Endodermal cell (in vitro differentiated cells): ENCODE measurements around the gene AKR1C4. TPM values are rescaled to one million over a fixed set of nuclear protein-coding genes. Genes with fewer than 3 reads are reported as not detected.

Experiments
- DNase-seq: peaks from one replicate; pipeline ENCODE4 v3.0.0-alpha.2; 2017
- H3K27ac ChIP-seq: 2 replicates; pipeline ENCODE4 v1.5.1; 2013; ENCODE audit warnings: mild to moderate bottlenecking, low read depth, low read length, moderate library complexity
- H3K27me3 ChIP-seq: 2 replicates; pipeline ENCODE4 v1.6.1; 2013; ENCODE audit warnings: mild to moderate bottlenecking, low read length, moderate library complexity; ENCODE audit not compliant: insufficient read depth, control insufficient read depth, poor library complexity, severe bottlenecking
- H3K36me3 ChIP-seq: 2 replicates; pipeline ENCODE4 v1.7.0; 2013; ENCODE audit warnings: mild to moderate bottlenecking, low read length, moderate library complexity; ENCODE audit not compliant: control insufficient read depth, insufficient read depth
- H3K4me1 ChIP-seq: one replicate; pipeline ENCODE4 v1.7.0; 2013; ENCODE audit warnings: low read length; ENCODE audit not compliant: control insufficient read depth, insufficient read depth
- H3K4me3 ChIP-seq: 2 replicates; pipeline ENCODE4 v1.5.1; 2013; ENCODE audit warnings: mild to moderate bottlenecking, low read length, moderate library complexity
- H3K9ac ChIP-seq: 2 replicates; pipeline ENCODE4 v1.6.1; 2013; ENCODE audit warnings: mild to moderate bottlenecking, low read length, moderate library complexity; ENCODE audit not compliant: poor library complexity, severe bottlenecking; ENCODE audit errors: extremely low read depth
- H3K9me3 ChIP-seq: 2 replicates; pipeline ENCODE4 v1.6.1; 2013; ENCODE audit warnings: mild to moderate bottlenecking, low read length, moderate library complexity; ENCODE audit not compliant: control insufficient read depth
- H3K27ac Mint-ChIP-seq: 2 replicates; pipeline ENCODE4 v1.8.0; 2020; ENCODE audit warnings: mixed read lengths
- H3K27me3 Mint-ChIP-seq: 2 replicates; pipeline ENCODE4 v1.8.0; 2021; ENCODE audit warnings: mild to moderate bottlenecking, mixed read lengths; ENCODE audit not compliant: insufficient read depth
- H3K36me3 Mint-ChIP-seq: 2 replicates; pipeline ENCODE4 v1.8.0; 2020; ENCODE audit warnings: low read depth, mixed read lengths
- H3K4me1 Mint-ChIP-seq: 2 replicates; pipeline ENCODE4 v1.8.0; 2020; ENCODE audit warnings: mixed read lengths
- H3K4me3 Mint-ChIP-seq: 2 replicates; pipeline ENCODE4 v1.8.0; 2020; ENCODE audit warnings: mild to moderate bottlenecking, moderate library complexity, mixed read lengths
- H3K9me3 Mint-ChIP-seq: 2 replicates; pipeline ENCODE4 v1.8.0; 2020; ENCODE audit warnings: mild to moderate bottlenecking, mixed read lengths
- CTCF ChIP-seq: fragments of 200-600 bp; sonication (generic); conservative IDR thresholded peaks from 2 replicates; pipeline ENCODE4 v1.5.0; 2021; ENCODE audit warnings: antibody characterized with exemption, mild to moderate bottlenecking
- WGBS, 2 experiments: methylation state at CpG; one replicate each; pipeline versions ENCODE4 v1.1.5 to v1.1.7; 2013; ENCODE audit warnings: missing lambda C conversion rate in 2 of 2, mixed read lengths in 1 of 2; ENCODE audit not compliant: insufficient coverage in 1 of 2, insufficient read length in 1 of 2; 5-methylcytosine and 5-hydroxymethylcytosine counted together
- total RNA-seq, 2 donors: library from RNA; stranded (reverse); fragmentation: NEBNext Ultra II Directional in 1 of 2; extraction: Animal tissue kit (Norgen Biotek cat#: 25700) in 1 of 2; gene quantifications; 2 replicates in 1 of 2; 3 replicates in 1 of 2; pipeline ENCODE4 v1.2.1, GENCODE V29; 2021

The AKR1C4 gene
- total RNA-seq, 2 donors from 2014 or later = not detected

- Mint-ChIP-seq H3K4me1 (no peaks in the 10 kb centered on the region), H3K27ac (no peak overlapping the region), H3K4me3 (no peak overlapping the region), H3K27me3 (peaks cover 4% of the 10 kb centered on the region), H3K9me3 (peaks cover 66% of the 10 kb centered on the region), H3K36me3 (no peaks in the 10 kb centered on the region)
- DNase-seq = no peak
- H3K4me1 ChIP-seq = no peaks in the 10 kb centered on the region
- peaks cover 9% of the 10 kb centered on the region for H3K9me3 ChIP-seq
- H3K4me3 ChIP-seq = no peak overlapping the region
- TF ChIP-seq CTCF = no peak
- WGBS, 2 experiments = 47 to 91% methylated on average over 1 of the region's 1 CpG
- no peak overlapping the region for H3K27ac ChIP-seq
- H3K27me3 ChIP-seq = no peaks in the 10 kb centered on the region
- no peak overlapping the region for H3K9ac ChIP-seq
- no peaks in the 10 kb centered on the region for H3K36me3 ChIP-seq
Observed at GRCh38 chr10:5155951-5156350, 40.7 kb upstream of the AKR1C4 start.

- H3K27ac ChIP-seq = no peak overlapping the region
- Mint-ChIP-seq H3K27ac (no peak overlapping the region), H3K4me3 (no peak overlapping the region), H3K4me1 (no peaks in the 10 kb centered on the region), H3K9me3 (peaks cover 66% of the 10 kb centered on the region), H3K36me3 (no peaks in the 10 kb centered on the region), H3K27me3 (peaks cover 5% of the 10 kb centered on the region)
- H3K36me3 ChIP-seq = no peaks in the 10 kb centered on the region
- H3K27me3 ChIP-seq = no peaks in the 10 kb centered on the region
- H3K9me3 ChIP-seq = peaks cover 11% of the 10 kb centered on the region
- no peak for TF ChIP-seq CTCF
- 79 to 92% methylated on average over 8 to 10 of the region's 10 CpGs for WGBS, 2 experiments
- no peak for DNase-seq
- H3K9ac ChIP-seq = no peak overlapping the region
- no peaks in the 10 kb centered on the region for H3K4me1 ChIP-seq
- H3K4me3 ChIP-seq = no peak overlapping the region
Observed at GRCh38 chr10:5157501-5157900, 39.1 kb upstream of the AKR1C4 start.

GRCh38 chr10:5159126-5159525 is 37.5 kb upstream of the AKR1C4 start:
- Mint-ChIP-seq H3K4me1 (no peaks in the 10 kb centered on the region), H3K27me3 (peaks cover 5% of the 10 kb centered on the region), H3K36me3 (no peaks in the 10 kb centered on the region), H3K9me3 (peaks cover 79% of the 10 kb centered on the region), H3K4me3 (no peak overlapping the region), H3K27ac (no peak overlapping the region)
- TF ChIP-seq CTCF = no peak
- no peak overlapping the region for H3K4me3 ChIP-seq
- no peak overlapping the region for H3K9ac ChIP-seq
- DNase-seq = no peak
- no peaks in the 10 kb centered on the region for H3K27me3 ChIP-seq
- 82 to 84% methylated on average over 6 of the region's 6 CpGs for WGBS, 2 experiments
- no peaks in the 10 kb centered on the region for H3K4me1 ChIP-seq
- peaks cover 21% of the 10 kb centered on the region for H3K9me3 ChIP-seq
- H3K36me3 ChIP-seq = no peaks in the 10 kb centered on the region
- H3K27ac ChIP-seq = no peak overlapping the region
